Sigmoid colon (tissue), 4 donors: ENCODE results near the gene MYO1G.

Source experiments
- CTCF ChIP-seq, 4 experiments: fragments of 450-650 bp in 3 of 4; fragments of 200-600 bp in 1 of 4; IDR thresholded peaks; one replicate each; pipeline ENCODE4 v1.5.1; 2016 to 2019; ENCODE audit warnings: antibody characterized with exemption in 4 of 4, mild to moderate bottlenecking in 3 of 4, moderate library complexity in 2 of 4
- POLR2A ChIP-seq, 2 donors: fragments of 450-650 bp; IDR thresholded peaks; one replicate each; pipeline ENCODE4 v1.6.1; 2016; ENCODE audit warnings: antibody characterized with exemption in 2 of 2, mild to moderate bottlenecking in 2 of 2, moderate library complexity in 2 of 2
- POLR2AphosphoS5 ChIP-seq, 4 donors: sonication (generic); formaldehyde crosslinking; IDR thresholded peaks; one replicate each; pipeline ENCODE4 v1.6.1; 2017; ENCODE audit warnings: antibody characterized with exemption in 4 of 4

DNA sequence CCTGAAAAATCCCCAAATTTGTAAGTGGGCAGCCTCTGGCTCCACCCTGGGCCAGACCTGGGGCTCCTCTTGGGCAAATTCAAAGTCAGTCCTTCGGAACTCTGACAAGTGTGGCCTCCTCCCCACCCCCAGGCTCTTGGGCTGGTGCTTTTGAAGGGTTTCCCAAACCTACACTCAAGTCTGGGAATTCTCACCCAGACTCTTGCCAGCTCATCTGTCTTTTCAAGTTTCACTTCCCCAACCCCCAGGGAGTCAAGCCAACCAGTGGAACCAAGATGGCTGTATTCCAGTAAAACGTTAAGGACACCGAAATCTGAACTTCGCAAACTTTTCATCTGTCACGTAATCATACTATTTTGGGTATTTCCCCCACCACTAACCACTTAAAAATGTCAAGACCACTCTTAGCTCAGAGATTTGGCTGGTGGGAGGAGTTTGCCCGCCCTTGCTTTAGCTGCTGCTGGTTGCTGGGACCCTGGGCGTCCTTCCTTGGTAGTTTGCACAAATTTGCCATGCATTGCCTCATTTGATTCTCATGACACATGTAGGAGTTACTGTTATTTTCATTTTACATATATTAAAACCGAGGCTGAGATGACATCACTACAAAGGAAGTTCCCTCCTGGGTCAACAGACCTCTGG lies 1.7 kb upstream of the MYO1G start:
- TF ChIP-seq POLR2AphosphoS5 (IDR thresholded peaks at IDR 0.05) (peak in 2 of 4 donors; percentile 13 to 40), POLR2A (IDR thresholded peaks at IDR 0.05) (no peak), CTCF (IDR thresholded peaks at IDR 0.05) (no peak)
